Spleen (tissue), 7 donors: ENCODE results near the gene CFAP58.

Experiments used
- POLR2A ChIP-seq, 3 donors: fragments of 450-650 bp; IDR thresholded peaks; one replicate each; pipeline ENCODE4 v1.5.1; 2017; ENCODE audit warnings: antibody characterized with exemption in 3 of 3, mild to moderate bottlenecking in 1 of 3
- TF ChIP-seq, protein P1 (sequence below), 11 experiments: fragments of 200-600 bp in 7 of 11; fragments of 450-650 bp in 4 of 11; sonication (generic) in 4 of 11; IDR thresholded peaks in 8 of 11; conservative IDR thresholded peaks in 3 of 11; 1 replicate in 7 of 11; 2 replicates in 4 of 11; pipeline versions ENCODE4 v1.4.0 to v1.8.0; 2016 to 2021; ENCODE audit warnings: antibody characterized with exemption in 11 of 11, inconsistent platforms in 4 of 11, mild to moderate bottlenecking in 1 of 11
- donor health status: DM: no; HTN: no; CAD: no; lungs with moderate emphysema.
- donor health status: DM: no; HTN: no; CAD: no.
- donor health status: DM: no; HTN: no; CAD: no.

DNA sequence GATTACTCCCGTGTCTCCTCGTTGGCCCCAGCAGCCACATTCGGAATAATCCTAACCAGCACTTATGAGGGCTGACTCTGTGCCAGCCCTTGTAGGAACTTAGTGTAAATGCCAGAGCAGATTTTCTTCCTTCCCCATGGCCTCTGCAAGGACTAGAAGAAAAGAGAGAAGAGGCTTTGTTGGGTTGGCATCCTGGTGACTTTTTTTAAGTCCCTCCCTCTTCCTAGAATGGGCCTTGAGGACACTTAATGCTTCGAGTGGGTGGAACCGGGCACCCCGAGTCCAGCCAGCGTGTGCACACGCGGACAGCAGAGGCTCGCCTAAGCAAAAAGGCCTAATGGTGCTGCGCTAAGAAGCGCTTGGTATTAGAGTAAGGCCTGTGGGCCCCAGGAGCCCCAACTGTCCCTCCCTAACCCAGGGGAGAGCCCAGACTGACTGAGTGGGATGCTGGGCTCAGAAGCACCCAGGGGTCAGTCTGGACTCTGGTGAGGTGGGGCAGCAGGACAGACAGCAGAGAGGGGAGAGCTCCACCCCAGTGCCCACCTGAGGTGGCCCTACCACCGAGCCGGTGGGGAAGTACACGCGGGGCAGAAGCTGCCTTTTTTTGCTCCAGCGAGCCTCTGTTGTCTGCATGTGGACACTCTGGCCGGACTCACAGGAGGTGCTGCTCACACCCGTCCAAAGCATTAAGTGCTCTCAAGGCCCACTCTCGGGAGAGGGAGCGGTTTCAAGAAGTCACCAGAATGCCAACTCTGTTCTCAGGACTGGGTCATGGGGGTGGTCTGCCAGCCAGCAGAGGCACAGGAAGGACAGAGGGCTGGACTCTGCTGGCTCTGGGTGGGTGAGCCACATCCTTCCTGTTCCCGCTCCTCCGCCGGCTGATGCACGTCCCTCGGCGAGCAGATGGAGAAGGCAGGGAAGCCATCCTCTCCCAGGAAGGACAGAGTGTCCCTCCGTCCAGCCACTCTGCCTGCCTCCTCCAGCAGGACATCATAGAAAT, 27.9 kb upstream of the CFAP58 start:
- TF ChIP-seq, protein P1, sequence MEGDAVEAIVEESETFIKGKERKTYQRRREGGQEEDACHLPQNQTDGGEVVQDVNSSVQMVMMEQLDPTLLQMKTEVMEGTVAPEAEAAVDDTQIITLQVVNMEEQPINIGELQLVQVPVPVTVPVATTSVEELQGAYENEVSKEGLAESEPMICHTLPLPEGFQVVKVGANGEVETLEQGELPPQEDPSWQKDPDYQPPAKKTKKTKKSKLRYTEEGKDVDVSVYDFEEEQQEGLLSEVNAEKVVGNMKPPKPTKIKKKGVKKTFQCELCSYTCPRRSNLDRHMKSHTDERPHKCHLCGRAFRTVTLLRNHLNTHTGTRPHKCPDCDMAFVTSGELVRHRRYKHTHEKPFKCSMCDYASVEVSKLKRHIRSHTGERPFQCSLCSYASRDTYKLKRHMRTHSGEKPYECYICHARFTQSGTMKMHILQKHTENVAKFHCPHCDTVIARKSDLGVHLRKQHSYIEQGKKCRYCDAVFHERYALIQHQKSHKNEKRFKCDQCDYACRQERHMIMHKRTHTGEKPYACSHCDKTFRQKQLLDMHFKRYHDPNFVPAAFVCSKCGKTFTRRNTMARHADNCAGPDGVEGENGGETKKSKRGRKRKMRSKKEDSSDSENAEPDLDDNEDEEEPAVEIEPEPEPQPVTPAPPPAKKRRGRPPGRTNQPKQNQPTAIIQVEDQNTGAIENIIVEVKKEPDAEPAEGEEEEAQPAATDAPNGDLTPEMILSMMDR (IDR thresholded peaks at IDR 0.05 in 8 of 11, conservative IDR thresholded peaks at IDR 0.05 in 3 of 11) = no peak
- no peak for TF ChIP-seq POLR2A (IDR thresholded peaks at IDR 0.05)
